HEK293T (cell line): ENCODE measurements around the gene PLEKHO1.

Source experiments
- CTCF ChIA-PET: fragments of 350-600 bp; formaldehyde crosslinking; extraction: SDS; loops from one replicate; lab custom pipeline; 2021; ENCODE audit warnings: antibody characterized with exemption, inconsistent platforms; lab: Yijun Ruan, JAX
- POLR2A ChIA-PET: fragments of 350-600 bp; formaldehyde crosslinking; extraction: SDS; loops from one replicate; lab custom pipeline; 2020; ENCODE audit warnings: antibody characterized with exemption, inconsistent platforms; lab: Yijun Ruan, JAX
- DNase-seq: peaks from one replicate; pipeline ENCODE4 v3.0.0; 2012; ENCODE audit warnings: mixed read lengths; ENCODE audit errors: extremely low spot score
- ARNT ChIP-seq: fragments of 450-650 bp; IDR thresholded peaks from 2 replicates; pipeline ENCODE4 v1.6.1; 2017; ENCODE audit warnings: mild to moderate bottlenecking
- BHLHE40 ChIP-seq: fragments of 450-650 bp; IDR thresholded peaks from 2 replicates; pipeline ENCODE4 v1.6.1; 2016; ENCODE audit warnings: mild to moderate bottlenecking, moderate library complexity, borderline replicate concordance
- CTBP1 ChIP-seq: fragments of 450-650 bp; IDR thresholded peaks from 2 replicates; pipeline ENCODE4 v1.6.1; 2016; ENCODE audit warnings: borderline replicate concordance
- ELF4 ChIP-seq: fragments of 450-650 bp; IDR thresholded peaks from 2 replicates; pipeline ENCODE4 v1.6.1; 2017; ENCODE audit warnings: antibody characterized with exemption
- FOXA1 ChIP-seq: fragments of 450-650 bp; IDR thresholded peaks from 2 replicates; pipeline ENCODE4 v1.6.1; 2016; ENCODE audit warnings: mild to moderate bottlenecking
- FOXK2 ChIP-seq: fragments of 450-650 bp; IDR thresholded peaks from 2 replicates; pipeline ENCODE4 v1.6.1; 2016; ENCODE audit warnings: mild to moderate bottlenecking
- FOXM1 ChIP-seq: fragments of 450-650 bp; IDR thresholded peaks from 2 replicates; pipeline ENCODE4 v1.6.1; 2017; ENCODE audit warnings: mild to moderate bottlenecking, borderline replicate concordance
- HDGF ChIP-seq: fragments of 450-650 bp; IDR thresholded peaks from 2 replicates; pipeline ENCODE4 v1.6.1; 2017; ENCODE audit warnings: antibody characterized with exemption, borderline replicate concordance
- L3MBTL2 ChIP-seq: fragments of 450-650 bp; conservative IDR thresholded peaks from 2 replicates; pipeline ENCODE4 v1.6.1; 2016; ENCODE audit warnings: mild to moderate bottlenecking
- LEF1 ChIP-seq: fragments of 450-650 bp; IDR thresholded peaks from 2 replicates; pipeline ENCODE4 v1.6.1; 2017; ENCODE audit warnings: mild to moderate bottlenecking, borderline replicate concordance
- NFRKB ChIP-seq: fragments of 450-650 bp; IDR thresholded peaks from 2 replicates; pipeline ENCODE4 v1.6.1; 2016; ENCODE audit warnings: mild to moderate bottlenecking, moderate library complexity
- SP1 ChIP-seq: fragments of 450-650 bp; IDR thresholded peaks from 2 replicates; pipeline ENCODE4 v1.6.1; 2017
- SUZ12 ChIP-seq: fragments of 450-650 bp; IDR thresholded peaks from 2 replicates; pipeline ENCODE4 v1.6.1; 2016; ENCODE audit warnings: mild to moderate bottlenecking
- TARDBP ChIP-seq: fragments of 450-650 bp; IDR thresholded peaks from 2 replicates; pipeline ENCODE4 v1.6.1; 2016
- ZNF384 ChIP-seq: fragments of 450-650 bp; IDR thresholded peaks from 2 replicates; pipeline ENCODE4 v1.6.1; 2016
- TF ChIP-seq, protein P1 (sequence below): fragments of 450-650 bp; IDR thresholded peaks from 2 replicates; pipeline ENCODE4 v1.6.1; 2016

Gene PLEKHO1, protein sequence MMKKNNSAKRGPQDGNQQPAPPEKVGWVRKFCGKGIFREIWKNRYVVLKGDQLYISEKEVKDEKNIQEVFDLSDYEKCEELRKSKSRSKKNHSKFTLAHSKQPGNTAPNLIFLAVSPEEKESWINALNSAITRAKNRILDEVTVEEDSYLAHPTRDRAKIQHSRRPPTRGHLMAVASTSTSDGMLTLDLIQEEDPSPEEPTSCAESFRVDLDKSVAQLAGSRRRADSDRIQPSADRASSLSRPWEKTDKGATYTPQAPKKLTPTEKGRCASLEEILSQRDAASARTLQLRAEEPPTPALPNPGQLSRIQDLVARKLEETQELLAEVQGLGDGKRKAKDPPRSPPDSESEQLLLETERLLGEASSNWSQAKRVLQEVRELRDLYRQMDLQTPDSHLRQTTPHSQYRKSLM

DNA sequence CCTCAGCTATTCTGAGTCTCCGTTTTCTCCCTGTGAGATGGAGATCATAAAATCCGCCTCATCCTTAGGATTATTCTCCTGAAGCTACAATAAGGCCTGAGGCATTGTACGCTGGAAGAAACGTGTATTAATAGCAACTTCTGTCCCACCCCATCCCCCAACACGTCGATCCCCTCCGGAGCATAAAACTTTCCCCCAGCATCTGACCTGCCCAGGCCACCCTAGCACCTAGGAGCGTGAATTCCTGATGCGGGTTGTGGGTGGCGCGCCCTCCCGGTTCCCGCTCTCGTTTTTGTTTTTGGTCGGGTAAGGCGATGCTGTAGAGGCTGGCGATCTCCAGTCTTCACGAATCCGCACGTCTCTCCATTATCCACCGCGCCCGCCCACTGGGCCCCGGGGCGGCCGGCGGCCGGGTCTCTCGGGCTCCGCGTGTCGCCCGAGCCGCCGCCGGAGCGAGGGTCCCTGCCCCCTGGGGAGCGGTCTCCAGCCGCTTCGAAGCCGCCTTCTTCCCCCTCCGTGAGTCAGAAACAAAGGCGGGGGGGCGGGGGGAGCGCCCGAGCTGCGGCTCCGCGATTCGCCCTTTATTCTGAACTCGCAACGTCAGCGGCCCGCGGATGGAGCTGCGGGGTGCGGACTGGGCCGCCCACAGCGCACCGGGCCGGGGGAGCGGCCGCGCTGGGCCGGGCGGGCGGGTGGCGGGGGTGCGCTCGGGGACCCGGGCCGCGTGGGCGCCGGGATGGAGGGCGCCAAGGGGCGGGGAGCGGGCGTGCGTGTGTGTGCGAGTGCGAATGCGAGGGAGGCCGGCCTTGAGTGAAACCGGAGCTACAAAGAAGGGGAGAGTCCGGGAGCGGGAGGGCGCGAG lies at the start of gene PLEKHO1:
Gene PLEKHO1, plus strand, starts transcription at position 646 of the 862 bp plus-strand sequence. CDS start 342 bp downstream, outside the sequence.
- TF ChIP-seq FOXK2 (no peak), FOXM1 (peak; percentile 84; the same call in 1 of the 2 replicates), HDGF (no peak), SP1 (no peak), NFRKB (no peak), L3MBTL2 (no peak), ARNT (no peak), CTBP1 (0 out of 2 replicates have a peak, but pooled peaks have one; percentile 27), SUZ12 (no peak), ELF4 (no peak)
- POLR2A ChIA-PET: interaction anchor here (0.8 to 2.6 kb wide), 7 partner anchors 9 to 262 kb away, joined by 3 to 15 read pairs (median 4); partner anchors contain the start of gene VPS45
- CTCF ChIA-PET: interaction anchor here (0.8 kb wide), 1 partner anchor 16 kb away, joined by 4 read pairs; no protein-coding TSS in a partner anchor
- peak; percentile 83 for DNase-seq

DNA sequence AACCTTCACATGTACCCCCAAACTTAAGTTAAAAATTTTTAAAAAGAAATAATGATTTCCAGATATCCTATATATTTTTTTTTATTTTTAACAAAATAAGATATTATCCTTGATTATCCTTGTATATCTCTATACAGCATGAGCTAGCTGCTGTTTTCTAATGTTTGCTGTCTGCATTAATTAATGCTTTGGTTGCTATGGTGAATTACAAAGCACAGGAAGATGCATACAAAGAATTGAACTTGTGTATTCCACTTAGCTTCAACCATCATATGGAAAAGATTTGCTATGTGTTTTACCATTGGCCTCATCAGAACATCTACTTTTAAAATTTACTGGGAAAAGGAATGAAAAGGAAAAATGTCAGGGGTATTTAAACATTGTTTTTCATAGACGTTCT lies 46.7 kb upstream of the PLEKHO1 start:
- ChIA-PET CTCF (interaction anchor here (1.6 kb wide), 1 partner anchor 84 kb away, joined by 7 read pairs; no protein-coding TSS in a partner anchor), POLR2A (no interaction called here)
- TF ChIP-seq L3MBTL2 (no peak), BHLHE40 (no peak), HDGF (no peak), SP1 (no peak), NFRKB (no peak), FOXM1 (no peak), ZNF384 (no peak), TARDBP (no peak), SUZ12 (no peak), LEF1 (no peak), FOXK2 (no peak), FOXA1 (no peak)
- TF ChIP-seq, protein P1, sequence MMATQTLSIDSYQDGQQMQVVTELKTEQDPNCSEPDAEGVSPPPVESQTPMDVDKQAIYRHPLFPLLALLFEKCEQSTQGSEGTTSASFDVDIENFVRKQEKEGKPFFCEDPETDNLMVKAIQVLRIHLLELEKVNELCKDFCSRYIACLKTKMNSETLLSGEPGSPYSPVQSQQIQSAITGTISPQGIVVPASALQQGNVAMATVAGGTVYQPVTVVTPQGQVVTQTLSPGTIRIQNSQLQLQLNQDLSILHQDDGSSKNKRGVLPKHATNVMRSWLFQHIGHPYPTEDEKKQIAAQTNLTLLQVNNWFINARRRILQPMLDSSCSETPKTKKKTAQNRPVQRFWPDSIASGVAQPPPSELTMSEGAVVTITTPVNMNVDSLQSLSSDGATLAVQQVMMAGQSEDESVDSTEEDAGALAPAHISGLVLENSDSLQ: no peak
- DNase-seq: no peak

DNA sequence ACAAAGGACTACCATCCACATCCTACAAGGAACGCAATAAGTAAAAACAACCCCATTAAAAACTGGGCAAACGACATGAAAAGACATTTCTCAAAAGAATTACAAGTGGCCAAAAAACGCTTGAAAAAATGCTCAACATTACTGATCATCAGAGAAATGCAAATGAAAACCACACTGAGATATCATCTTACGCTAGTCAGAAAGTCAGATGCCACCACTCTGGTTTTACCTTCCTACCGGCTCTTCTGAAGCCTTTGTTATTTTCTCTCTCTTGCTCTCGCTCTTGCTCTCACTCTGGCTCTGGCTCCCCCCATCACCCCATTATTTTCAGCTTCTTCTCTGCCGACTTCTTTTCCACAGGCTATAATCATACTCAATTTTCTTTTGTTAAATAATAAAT lies 43.4 kb upstream of the PLEKHO1 start:
- POLR2A ChIA-PET: no interaction called here
- no peak for DNase-seq
- CTCF ChIA-PET: no interaction called here
- TF ChIP-seq ZNF384 (no peak), FOXM1 (no peak), TARDBP (no peak), ARNT (no peak), ELF4 (no peak), LEF1 (no peak), CTBP1 (no peak)

DNA sequence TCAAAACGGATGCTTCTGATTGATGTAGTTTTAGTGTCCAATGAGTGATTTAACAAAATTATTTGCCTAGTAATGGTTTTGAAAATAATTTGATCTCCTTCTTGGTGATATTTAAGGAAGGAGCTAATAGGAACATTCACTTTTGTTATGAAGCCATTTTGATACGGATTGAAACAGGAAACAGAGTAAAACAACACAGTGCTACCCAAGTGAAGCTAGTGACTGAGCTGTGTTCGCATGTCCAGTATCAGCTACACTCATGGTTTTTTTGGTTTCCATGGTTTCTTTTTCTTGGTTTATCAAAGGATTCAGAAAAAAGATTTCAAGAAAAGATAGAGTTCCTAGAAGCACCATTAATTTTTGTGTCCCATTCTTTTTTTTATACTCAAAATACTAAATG lies 40.1 kb upstream of the PLEKHO1 start:
- TF ChIP-seq CTBP1 (no peak), FOXA1 (no peak), SP1 (no peak), ELF4 (no peak), ARNT (no peak), ZNF384 (no peak), TARDBP (no peak), LEF1 (no peak), L3MBTL2 (no peak), SUZ12 (no peak), FOXK2 (no peak), HDGF (no peak), NFRKB (no peak), BHLHE40 (no peak)
- POLR2A ChIA-PET: no interaction called here
- CTCF ChIA-PET: no interaction called here
- no peak for DNase-seq

DNA sequence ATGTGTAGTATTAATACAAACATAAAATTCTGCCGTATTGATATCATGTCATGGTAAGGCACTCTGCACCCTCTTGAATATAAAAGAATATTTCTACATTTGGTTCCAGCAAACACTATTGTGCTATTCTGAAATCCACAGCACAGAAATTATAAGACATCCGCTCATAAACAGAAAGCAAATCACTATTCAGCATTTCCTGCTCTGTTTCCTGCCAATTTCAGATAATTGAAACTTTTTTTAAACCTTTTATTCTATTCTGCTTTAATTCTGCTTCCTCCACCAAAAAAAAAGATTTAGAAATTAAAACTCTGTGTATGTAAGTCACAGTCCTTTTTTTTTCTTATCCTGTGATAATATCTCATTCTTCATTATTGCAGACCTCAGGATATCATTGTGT lies 39.6 kb upstream of the PLEKHO1 start:
- ChIA-PET POLR2A (no interaction called here), CTCF (no interaction called here)
- no peak for TF ChIP-seq ZNF384
- no peak for TF ChIP-seq TARDBP
- no peak for TF ChIP-seq SUZ12
- no peak for TF ChIP-seq CTBP1
- no peak for DNase-seq

DNA sequence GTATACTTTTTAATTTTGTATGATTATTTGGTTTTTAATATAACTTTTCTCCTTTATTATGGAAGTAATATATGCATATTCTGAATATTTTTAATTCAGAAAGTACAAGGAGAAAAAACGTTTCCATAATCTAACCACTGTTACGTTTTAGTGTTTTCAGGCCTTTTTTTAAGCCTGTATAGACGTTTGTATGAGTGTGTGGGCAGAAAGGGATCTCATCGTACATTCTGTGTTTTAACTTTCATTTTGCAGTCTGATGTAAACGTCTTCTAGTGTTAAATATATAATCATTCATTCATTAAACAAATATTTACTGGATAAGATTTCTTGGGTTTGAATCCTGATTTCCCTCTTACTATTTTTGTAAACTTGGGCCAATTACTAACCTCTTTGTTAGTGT lies 38.0 kb upstream of the PLEKHO1 start:
- no peak for DNase-seq
- ChIA-PET POLR2A (no interaction called here), CTCF (no interaction called here)
- TF ChIP-seq CTBP1 (no peak), ZNF384 (no peak), ARNT (no peak), LEF1 (no peak)

DNA sequence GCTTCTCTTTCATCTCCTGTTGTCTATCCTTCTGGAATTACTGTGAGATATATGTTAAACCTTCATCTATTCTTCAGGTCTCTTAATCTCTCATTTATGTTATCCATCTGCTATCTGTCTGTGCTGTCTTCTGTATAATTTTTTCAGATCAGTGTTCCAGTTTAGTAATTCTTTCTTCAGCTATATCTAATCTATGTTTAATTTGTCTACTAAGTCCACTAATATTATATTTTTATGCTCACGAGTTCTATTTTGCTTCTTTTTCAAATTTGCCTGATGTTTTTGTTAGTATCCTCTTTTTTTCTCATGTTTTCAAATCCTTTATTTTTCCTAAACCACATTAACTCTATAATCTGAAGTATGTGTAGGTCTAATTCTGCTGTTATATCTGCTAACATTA lies 34.6 kb upstream of the PLEKHO1 start:
- no peak for DNase-seq
- no peak for TF ChIP-seq CTBP1
- ChIA-PET CTCF (no interaction called here), POLR2A (no interaction called here)
